Epithelial cell of esophagus (primary cell): ENCODE measurements around the gene ADAM15.

Source experiments
- DNase-seq: peaks from one replicate; pipeline ENCODE4 v3.0.0; 2010; ENCODE audit warnings: low read depth
- H3K4me3 ChIP-seq: 2 replicates; pipeline ENCODE4 v1.5.1; 2011; ENCODE audit warnings: mild to moderate bottlenecking, low read length, control low read depth
- TF ChIP-seq, protein P1 (sequence below): IDR thresholded peaks from 2 replicates; pipeline ENCODE4 v1.5.1; 2011; ENCODE audit warnings: low read depth, mild to moderate bottlenecking, low read length, control low read depth, inconsistent platforms; ENCODE audit not compliant: insufficient read depth; ENCODE audit errors: missing control alignments

ADAM15 gene

DNA sequence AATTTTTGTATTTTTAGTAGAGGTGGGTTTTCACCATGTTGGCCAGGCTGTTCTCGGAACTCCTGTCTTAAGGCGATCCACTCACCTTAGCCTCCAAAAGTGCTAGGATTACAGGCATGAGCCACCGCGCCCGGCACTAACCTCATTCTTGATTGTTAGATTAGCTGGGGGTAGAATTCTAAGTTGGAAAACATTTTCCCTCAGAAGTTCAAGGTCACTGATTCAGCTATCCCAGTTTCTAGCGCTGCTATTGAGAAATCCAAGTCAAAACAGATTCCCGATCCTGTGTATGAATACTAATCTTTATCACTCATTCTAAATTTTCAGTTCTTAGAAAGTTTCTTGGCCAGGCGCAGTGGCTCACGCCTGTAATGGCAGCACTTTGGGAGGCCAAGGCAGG is 52.2 kb downstream of the ADAM15 start:
- TF ChIP-seq, protein P1, sequence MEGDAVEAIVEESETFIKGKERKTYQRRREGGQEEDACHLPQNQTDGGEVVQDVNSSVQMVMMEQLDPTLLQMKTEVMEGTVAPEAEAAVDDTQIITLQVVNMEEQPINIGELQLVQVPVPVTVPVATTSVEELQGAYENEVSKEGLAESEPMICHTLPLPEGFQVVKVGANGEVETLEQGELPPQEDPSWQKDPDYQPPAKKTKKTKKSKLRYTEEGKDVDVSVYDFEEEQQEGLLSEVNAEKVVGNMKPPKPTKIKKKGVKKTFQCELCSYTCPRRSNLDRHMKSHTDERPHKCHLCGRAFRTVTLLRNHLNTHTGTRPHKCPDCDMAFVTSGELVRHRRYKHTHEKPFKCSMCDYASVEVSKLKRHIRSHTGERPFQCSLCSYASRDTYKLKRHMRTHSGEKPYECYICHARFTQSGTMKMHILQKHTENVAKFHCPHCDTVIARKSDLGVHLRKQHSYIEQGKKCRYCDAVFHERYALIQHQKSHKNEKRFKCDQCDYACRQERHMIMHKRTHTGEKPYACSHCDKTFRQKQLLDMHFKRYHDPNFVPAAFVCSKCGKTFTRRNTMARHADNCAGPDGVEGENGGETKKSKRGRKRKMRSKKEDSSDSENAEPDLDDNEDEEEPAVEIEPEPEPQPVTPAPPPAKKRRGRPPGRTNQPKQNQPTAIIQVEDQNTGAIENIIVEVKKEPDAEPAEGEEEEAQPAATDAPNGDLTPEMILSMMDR, result no peak
- DNase-seq, result no peak
- no peak overlapping the region for H3K4me3 ChIP-seq

DNA sequence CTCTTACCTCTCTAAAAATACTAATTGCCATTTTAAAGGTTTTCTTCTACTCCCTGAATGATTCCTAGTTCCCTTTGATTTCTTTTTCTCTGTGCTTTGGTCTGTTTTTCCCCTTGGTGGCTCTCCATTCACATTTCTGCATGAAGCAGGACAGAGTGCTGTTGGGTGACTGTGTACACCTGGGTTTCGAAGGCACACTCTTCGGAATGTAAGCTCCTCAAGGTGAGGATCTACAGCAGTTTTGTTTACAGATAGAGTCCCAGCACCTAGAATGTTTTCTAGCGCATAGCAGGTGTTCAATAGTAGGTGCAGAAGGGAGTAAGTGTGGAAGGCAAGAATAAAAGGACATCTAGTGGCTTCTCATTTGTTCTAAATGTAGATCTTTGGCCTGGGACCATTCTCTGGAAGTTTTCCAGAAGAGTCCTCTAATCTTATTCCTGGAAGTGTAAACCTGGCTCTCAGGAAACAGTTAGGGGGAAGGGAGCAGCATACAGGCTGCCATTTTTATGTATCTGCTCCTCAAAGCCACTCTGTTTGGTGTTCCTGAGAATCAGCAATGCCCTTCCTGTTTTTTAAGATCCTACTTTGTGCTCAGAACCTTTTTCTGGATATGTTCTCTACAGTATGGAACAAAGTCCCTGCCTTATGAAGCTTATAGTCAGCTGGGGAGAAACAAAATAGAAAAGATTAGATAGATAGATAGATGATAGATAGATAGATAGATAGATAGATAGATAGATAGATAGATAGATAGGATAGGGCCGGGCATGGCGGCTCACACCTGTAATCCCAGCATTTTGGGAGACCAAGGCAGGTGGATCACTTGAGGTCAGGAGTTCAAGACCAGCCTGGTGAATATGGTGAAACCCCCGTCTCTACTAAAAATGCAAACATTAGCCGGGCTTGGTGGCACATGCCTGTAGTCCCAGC is 53.8 kb downstream of the ADAM15 start:
- H3K4me3 ChIP-seq, result no peak overlapping the region
- TF ChIP-seq, protein P1, result no peak
- no peak for DNase-seq

DNA sequence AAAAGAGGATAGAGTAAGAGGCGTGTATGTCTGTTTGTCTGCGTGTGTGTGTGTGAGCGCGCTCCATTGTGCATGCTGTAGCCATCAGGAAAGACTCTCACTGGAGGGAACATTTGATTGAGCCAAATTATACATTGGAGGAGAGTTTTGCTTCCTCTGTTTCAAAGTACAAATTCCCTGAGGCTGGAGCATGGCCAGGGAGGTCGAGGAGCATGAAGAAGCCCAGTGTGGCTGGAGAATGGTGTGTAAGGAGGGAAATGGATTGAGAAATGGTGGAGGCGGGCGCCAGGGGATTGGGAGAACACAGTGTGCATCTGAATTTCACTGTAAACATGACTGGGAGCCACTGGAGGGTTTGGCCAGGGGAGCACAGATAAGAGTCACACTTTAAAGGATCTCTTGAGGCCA is 54.5 kb downstream of the ADAM15 start:
- no peak overlapping the region for H3K4me3 ChIP-seq
- TF ChIP-seq, protein P1, result no peak
- DNase-seq, result no peak

DNA sequence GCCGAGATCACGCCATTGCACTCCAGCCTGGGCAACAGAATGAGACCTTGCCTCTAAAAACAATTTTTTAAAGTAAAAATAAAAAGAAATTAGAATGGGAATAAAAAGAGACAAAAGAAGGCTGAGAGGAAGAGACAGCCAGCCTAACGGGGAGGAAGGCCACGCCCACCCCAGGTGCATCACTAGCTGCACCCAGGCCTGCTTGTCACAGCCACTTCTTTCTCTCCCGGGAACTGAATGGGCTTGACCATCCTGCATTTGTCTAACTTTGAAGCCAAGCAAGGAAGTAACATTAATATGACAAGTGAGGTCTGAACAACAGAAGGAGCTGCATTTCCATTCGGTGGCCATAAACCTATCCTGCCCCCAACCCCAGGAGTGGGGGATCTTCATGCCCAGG is 55.7 kb downstream of the ADAM15 start:
- TF ChIP-seq, protein P1, result no peak
- no peak for DNase-seq
- no peak overlapping the region for H3K4me3 ChIP-seq

DNA sequence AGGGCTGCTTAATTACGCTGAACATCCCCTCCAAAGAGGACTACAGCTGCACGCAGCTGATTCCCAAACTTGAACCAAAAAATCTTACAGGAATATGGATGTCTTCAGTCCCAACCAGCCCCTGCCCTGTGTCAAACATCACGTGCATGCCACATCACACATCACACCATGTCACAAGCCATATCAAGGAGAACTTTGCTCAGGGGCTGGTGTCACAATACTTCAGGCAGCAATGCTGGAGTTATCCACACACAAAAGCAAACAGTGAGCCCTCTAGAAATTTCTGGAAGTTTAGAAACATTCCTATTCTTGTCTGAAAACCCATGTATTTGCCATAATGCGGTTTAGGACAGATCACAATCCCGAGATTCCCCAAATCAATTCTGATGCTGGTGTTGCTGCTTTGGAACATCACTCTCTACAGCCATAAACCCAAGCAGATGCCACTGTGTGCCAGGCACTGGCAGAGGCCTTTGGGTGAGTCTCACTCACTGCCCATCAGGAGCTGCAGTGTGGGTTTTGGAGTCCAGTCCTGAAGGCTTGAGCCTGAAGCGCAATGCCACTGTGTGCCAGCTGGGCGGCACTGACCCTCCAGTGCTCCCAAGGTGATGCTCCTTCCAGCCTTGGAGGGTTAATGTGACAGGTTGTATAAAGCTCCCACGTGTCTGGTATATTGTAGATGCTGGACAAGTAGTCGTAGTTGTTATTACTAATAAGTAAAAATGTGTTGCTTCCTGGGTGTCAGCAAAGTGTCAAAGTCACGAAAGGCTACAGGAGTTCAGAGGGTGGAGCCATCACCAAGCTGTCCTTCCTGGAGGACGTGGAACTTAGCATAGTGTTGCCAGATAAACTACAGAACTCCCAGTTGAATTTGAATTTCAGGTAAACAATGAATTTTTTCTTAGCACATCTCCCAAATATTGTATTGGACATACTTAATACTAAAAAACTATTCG is 56.5 kb downstream of the ADAM15 start:
- H3K4me3 ChIP-seq, result no peak overlapping the region
- no peak for DNase-seq
- TF ChIP-seq, protein P1, result no peak

DNA sequence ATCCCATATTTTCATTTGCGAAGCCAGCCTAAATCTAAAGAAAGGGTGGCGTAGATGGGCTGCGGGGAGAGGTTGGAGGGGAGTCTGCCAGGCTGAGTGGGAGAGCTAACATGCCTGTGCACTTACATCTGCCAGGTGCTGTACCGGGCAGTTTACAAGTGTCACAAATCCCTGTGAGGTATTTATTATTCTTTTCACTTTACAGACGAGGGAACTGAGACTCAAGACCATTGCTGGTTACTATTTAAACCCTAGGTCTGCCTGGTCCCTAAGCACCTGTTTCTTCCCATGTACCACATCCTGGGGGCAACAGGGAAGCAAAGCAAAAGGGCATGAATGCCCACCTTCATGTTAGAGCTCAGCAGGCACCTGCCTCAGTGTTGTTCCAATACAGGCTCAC is 57.2 kb downstream of the ADAM15 start:
- H3K4me3 ChIP-seq, result no peak overlapping the region
- TF ChIP-seq, protein P1, result no peak
- no peak for DNase-seq
